WERI-Rb-1 (cell line): ENCODE measurements around the gene NOL4L.

ENCODE experiments used
- DNase-seq: peaks from one replicate; pipeline ENCODE4 v3.0.0-alpha.2; 2020
- H3K27ac ChIP-seq: fragments of 250-450 bp; sonication (Bioruptor Pico); 2 replicates; pipeline ENCODE4 v1.5.1; 2020; ENCODE audit warnings: mild to moderate bottlenecking, moderate library complexity
- H3K27me3 ChIP-seq: fragments of 250-450 bp; sonication (Bioruptor Pico); 2 replicates; pipeline ENCODE4 v1.5.1; 2021; ENCODE audit warnings: mild to moderate bottlenecking, low read depth, moderate library complexity; ENCODE audit not compliant: insufficient read depth, severe bottlenecking
- H3K36me3 ChIP-seq: fragments of 250-450 bp; sonication (Bioruptor Pico); 2 replicates; pipeline ENCODE4 v1.5.1; 2020; ENCODE audit warnings: mild to moderate bottlenecking, moderate library complexity
- H3K4me3 ChIP-seq: 2 replicates; pipeline ENCODE4 v1.5.1; 2011; ENCODE audit warnings: low read depth, mild to moderate bottlenecking, control low read depth, low read length
- H3K9me3 ChIP-seq: fragments of 250-450 bp; sonication (Bioruptor Pico); 2 replicates; pipeline ENCODE4 v1.5.1; 2021; ENCODE audit warnings: mild to moderate bottlenecking, moderate library complexity; ENCODE audit not compliant: severe bottlenecking
- TF ChIP-seq, protein P1 (sequence below): IDR thresholded peaks from 2 replicates; pipeline ENCODE4 v1.5.1; 2011; ENCODE audit warnings: low read depth, mild to moderate bottlenecking, control low read depth, inconsistent platforms, low read length

The NOL4L gene

DNA sequence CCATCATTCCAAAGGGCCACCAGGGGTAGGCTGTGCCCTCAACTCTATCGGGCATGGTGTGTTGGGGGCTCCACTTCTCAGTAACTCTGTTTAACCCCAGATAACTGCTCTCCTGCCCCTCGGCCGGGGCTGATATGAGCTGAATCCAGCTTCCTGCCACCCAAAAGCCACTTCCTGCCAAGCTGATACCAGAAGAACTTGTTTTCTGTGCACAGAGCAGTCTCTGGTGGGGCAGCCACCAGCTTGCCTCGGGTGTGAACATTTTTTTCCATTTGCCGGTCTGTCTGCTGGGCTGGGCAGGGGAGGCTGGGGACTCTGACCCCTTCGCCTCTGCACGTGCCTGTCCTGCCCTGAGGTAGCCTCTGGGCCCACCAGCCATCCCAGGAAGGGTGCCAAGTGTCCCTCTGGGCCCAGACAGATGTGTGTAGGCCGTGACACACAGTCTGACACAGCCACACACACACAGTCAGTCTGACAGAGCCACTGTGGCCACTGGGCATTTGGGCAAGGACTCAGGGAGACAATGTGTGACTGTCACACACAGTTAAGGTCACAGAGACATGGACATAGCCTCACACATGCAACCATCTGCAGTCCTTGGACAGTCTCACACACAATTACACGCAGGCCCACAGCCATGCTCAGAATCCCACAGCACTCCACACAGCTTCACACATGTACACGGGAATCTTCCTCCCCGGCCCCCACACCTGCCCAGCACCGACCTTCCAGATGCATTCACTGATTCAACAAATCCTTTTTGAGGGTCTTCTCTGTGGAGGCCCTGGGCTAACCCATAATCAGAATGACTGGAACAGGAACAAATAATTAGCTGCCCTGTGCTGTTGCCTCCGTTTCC, 45.1 kb downstream of the NOL4L start:
- Histone ChIP-seq H3K36me3 (no peaks in the 10 kb centered on the region; the same call in 1 of the 2 replicates), H3K27ac (peak overlapping the region; percentile 78; the same call in 1 of the 2 replicates), H3K9me3 (no peaks in the 10 kb centered on the region), H3K4me3 (no peak overlapping the region), H3K27me3 (no peaks in the 10 kb centered on the region)
- no peak for DNase-seq
- TF ChIP-seq, protein P1, sequence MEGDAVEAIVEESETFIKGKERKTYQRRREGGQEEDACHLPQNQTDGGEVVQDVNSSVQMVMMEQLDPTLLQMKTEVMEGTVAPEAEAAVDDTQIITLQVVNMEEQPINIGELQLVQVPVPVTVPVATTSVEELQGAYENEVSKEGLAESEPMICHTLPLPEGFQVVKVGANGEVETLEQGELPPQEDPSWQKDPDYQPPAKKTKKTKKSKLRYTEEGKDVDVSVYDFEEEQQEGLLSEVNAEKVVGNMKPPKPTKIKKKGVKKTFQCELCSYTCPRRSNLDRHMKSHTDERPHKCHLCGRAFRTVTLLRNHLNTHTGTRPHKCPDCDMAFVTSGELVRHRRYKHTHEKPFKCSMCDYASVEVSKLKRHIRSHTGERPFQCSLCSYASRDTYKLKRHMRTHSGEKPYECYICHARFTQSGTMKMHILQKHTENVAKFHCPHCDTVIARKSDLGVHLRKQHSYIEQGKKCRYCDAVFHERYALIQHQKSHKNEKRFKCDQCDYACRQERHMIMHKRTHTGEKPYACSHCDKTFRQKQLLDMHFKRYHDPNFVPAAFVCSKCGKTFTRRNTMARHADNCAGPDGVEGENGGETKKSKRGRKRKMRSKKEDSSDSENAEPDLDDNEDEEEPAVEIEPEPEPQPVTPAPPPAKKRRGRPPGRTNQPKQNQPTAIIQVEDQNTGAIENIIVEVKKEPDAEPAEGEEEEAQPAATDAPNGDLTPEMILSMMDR, result no peak

DNA sequence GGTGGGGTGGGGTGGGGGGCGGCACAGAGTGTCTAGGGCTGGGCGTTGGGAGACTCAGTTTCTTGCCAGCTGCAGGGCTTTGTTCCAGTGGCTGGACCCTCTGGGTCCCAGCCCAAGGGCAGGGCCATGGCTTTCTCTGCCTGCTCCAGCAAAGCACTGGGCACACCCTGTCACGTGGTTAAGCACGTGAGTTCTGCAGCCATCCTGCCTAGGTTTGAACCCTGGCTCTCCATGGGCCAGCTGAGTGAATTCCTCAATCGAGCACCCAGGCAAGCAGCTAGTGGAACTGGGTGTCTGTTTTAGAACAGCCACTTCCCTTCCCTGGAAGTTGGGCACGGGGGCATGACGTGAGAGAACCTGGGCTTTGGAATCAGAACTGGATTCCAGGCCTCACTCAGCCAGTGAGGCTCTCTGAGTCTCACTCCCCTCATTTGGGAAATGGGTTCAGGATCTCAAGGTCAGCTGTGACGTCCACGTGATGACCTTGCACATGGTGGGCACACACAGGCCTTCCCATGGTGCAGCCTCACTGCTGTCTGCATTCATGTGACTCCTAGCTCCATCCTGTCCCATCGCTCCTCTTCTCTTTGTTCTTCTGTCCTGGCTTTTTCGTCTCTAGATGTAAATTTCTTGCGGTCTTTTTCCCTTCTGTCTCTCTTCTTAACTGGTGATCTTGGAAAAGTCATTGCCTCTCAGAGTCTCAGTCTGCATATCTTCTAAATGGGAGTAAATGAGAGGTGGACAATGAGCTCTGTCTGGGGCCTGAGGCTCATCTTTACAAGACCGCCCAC, 45.9 kb downstream of the NOL4L start:
- DNase-seq, result no peak
- peak overlapping the region; percentile 78 for H3K27ac ChIP-seq
- no peak overlapping the region for H3K4me3 ChIP-seq
- TF ChIP-seq, protein P1, result no peak
- H3K27me3 ChIP-seq, result no peaks in the 10 kb centered on the region
- H3K36me3 ChIP-seq, result no peaks in the 10 kb centered on the region; the same call in 1 of the 2 replicates
- H3K9me3 ChIP-seq, result no peaks in the 10 kb centered on the region

DNA sequence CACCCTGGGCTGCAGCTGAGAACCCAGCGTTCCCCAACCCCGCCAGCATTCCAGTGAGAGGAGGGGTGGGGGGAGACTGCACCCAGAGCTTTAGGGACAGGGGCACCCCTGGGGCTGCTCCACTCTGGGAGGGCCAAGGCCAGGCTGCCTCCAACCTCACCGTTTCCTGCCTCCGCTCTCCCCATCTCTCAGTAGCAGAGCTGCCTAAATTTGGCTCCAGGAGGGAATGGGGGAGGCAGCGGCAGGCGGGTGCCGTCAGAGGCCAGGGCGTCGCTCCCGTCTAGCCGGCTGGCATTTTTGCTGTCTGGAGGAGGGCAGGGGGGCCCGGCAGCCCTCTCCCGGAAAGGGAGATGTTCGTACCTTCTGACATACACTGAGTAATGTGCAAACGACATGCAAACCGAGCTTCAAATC, 46.6 kb downstream of the NOL4L start:
- no peaks in the 10 kb centered on the region; the same call in 1 of the 2 replicates for H3K36me3 ChIP-seq
- peak overlapping the region; percentile 78 for H3K27ac ChIP-seq
- no peak overlapping the region for H3K4me3 ChIP-seq
- no peaks in the 10 kb centered on the region for H3K9me3 ChIP-seq
- TF ChIP-seq, protein P1, result no peak
- no peaks in the 10 kb centered on the region for H3K27me3 ChIP-seq
- DNase-seq, result no peak

DNA sequence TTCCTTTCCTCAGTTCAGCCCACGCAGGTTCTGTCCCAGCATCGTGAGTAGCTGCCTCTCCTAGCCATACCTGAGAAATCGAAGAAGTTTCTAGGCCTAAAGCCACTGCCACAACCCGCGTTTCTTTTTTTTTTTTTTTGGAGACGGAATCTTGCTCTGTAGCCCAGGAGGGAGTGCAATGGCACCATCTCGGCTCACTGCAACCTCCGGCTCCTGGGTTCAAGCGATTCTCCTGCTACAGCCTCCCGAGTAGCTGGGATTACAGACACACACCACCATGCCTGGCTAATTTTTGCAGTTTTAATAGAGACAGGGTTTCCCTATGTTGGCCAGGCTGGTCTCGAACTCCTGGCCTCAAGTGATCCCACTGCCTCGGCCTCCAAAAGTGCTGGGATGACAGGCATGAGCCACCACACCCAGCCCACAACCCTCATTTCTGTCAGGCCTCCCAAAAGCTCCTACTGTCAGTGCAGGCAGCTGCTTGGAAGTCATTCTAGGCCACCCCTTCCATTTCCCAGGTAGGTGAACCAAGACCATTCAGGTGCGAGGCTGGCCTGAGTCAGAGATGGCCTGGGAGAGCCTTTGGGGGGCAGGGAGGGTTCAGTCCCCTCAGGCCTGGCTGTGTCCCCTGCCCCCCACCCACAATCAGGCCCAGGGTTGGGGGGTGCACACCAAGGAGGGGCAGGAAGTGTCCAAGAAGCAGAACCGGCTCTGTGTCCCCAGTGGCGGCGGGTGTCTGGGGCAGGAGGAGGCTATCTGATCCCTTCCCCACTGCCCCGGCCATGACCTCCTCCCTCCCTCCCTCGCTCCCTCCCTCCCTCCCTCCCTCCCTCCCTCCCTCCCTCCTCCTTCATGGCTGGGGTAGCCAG, 47.2 kb downstream of the NOL4L start:
- Histone ChIP-seq H3K9me3 (no peaks in the 10 kb centered on the region), H3K27ac (peak overlapping the region; percentile 78), H3K4me3 (no peak overlapping the region), H3K27me3 (no peaks in the 10 kb centered on the region), H3K36me3 (no peaks in the 10 kb centered on the region; the same call in 1 of the 2 replicates)
- peak; percentile 77 for DNase-seq
- TF ChIP-seq, protein P1, result no peak

DNA sequence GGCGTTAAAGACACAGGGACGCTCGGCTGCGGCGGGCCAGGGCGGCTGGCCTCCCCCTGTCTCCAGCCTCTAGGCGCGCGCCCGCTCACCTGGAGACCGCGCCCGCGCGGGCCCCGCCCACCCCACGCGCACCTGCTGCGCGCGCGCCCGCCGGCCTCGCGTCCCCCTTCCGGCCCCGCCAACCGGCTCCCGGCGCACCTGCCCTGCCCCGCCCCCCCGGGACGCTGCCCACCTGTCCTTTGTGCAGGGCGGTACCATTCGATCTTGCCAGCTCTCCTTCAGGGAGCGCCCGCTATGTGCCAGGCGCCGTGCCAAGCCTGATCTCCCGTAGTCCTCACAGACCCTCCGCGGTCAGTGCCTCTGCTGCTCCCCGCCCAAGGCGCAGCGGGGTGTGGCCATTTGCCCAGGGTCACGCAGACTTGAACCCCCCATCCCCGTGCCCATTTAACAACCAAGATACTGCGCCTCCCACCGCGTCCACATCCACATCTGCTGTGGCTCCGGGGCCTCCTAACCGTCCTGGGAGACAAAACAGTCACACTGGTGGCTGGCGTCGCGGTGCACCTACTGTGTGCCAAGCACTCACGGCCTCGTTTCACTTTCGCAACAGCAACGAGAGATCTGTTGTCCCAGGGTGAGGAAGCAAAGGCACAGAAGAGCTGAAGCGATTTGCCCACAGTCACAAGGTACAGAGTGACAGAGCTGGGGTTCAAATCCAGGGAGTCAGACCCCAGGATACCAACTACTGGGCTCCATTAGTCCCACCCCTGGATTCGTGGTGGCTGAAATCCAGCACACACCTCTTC, 48.1 kb downstream of the NOL4L start:
- H3K9me3 ChIP-seq, result no peaks in the 10 kb centered on the region
- no peak for DNase-seq
- no peak overlapping the region; the same call in 1 of the 2 replicates for H3K4me3 ChIP-seq
- H3K27me3 ChIP-seq, result no peaks in the 10 kb centered on the region
- TF ChIP-seq, protein P1, result no peak
- H3K27ac ChIP-seq, result peak overlapping the region; percentile 78
- H3K36me3 ChIP-seq, result no peaks in the 10 kb centered on the region
